Mesenchymal stem cell (in vitro differentiated cells and primary cell): ENCODE results near the gene MX2.

Source experiments
- DNase-seq: peaks from one replicate; pipeline ENCODE4 v3.0.0-alpha.2; 2013
- H2AFZ ChIP-seq: one replicate; pipeline ENCODE4 v1.6.1; 2013; ENCODE audit warnings: low read depth, mild to moderate bottlenecking, control low read depth, inconsistent platforms, low read length, moderate library complexity
- H2AK5ac ChIP-seq: 2 replicates; pipeline ENCODE4 v1.6.1; 2013; ENCODE audit warnings: low read length, moderate library complexity, mild to moderate bottlenecking, inconsistent platforms; ENCODE audit not compliant: severe bottlenecking
- H2BK120ac ChIP-seq: one replicate; pipeline ENCODE4 v1.6.1; 2013; ENCODE audit warnings: low read depth, mild to moderate bottlenecking, inconsistent platforms, low read length, moderate library complexity
- H2BK12ac ChIP-seq, 2 experiments: one replicate each; pipeline ENCODE4 v1.6.1; 2013; ENCODE audit warnings: inconsistent platforms in 2 of 2, low read length in 2 of 2, mild to moderate bottlenecking in 2 of 2, moderate library complexity in 2 of 2, control low read depth in 1 of 2
- H2BK15ac ChIP-seq: one replicate; pipeline ENCODE4 v1.6.1; 2013; ENCODE audit warnings: mild to moderate bottlenecking, low read depth, inconsistent platforms; ENCODE audit not compliant: poor library complexity, severe bottlenecking
- H2BK5ac ChIP-seq: 2 replicates; pipeline ENCODE4 v1.6.1; 2013; ENCODE audit warnings: low read depth, mild to moderate bottlenecking, low read length, control low read depth, inconsistent platforms; ENCODE audit not compliant: poor library complexity, severe bottlenecking
- H3K14ac ChIP-seq, 2 experiments: one replicate each; pipeline ENCODE4 v1.6.1; 2013; ENCODE audit warnings: inconsistent platforms in 2 of 2, low read length in 2 of 2, control low read depth in 1 of 2, mild to moderate bottlenecking in 1 of 2, moderate library complexity in 1 of 2
- H3K18ac ChIP-seq, 2 experiments: one replicate each; pipeline ENCODE4 v1.6.1; 2013; ENCODE audit warnings: inconsistent platforms in 2 of 2, low read length in 2 of 2, control low read depth in 1 of 2, low read depth in 1 of 2, mild to moderate bottlenecking in 1 of 2
- H3K23ac ChIP-seq, 2 experiments: one replicate each; pipeline ENCODE4 v1.6.1; 2013; ENCODE audit warnings: inconsistent platforms in 2 of 2, low read length in 2 of 2, mild to moderate bottlenecking in 2 of 2, moderate library complexity in 2 of 2, control low read depth in 1 of 2
- H3K27ac ChIP-seq: 2 replicates; pipeline ENCODE4 v1.5.1; 2013; ENCODE audit warnings: mild to moderate bottlenecking, moderate library complexity, low read length, control low read depth, inconsistent platforms; ENCODE audit not compliant: poor library complexity, severe bottlenecking
- H3K27me3 ChIP-seq, 2 experiments: 2 replicates each; pipeline versions ENCODE4 v1.6.1 to v1.7.0; 2013; ENCODE audit warnings: low read length in 2 of 2, mild to moderate bottlenecking in 2 of 2, moderate library complexity in 2 of 2, control low read depth in 1 of 2, inconsistent platforms in 1 of 2; ENCODE audit not compliant: control insufficient read depth in 1 of 2, insufficient read depth in 1 of 2
- H3K36me3 ChIP-seq, 2 experiments: 2 replicates each; pipeline versions ENCODE4 v1.6.1 to v1.7.0; 2013; ENCODE audit warnings: low read length in 2 of 2, control low read depth in 1 of 2, inconsistent platforms in 1 of 2, low read depth in 1 of 2, mild to moderate bottlenecking in 1 of 2; ENCODE audit not compliant: insufficient read depth in 2 of 2, control insufficient read depth in 1 of 2
- H3K4ac ChIP-seq, 2 experiments: one replicate each; pipeline ENCODE4 v1.6.1; 2013; ENCODE audit warnings: inconsistent platforms in 2 of 2, low read length in 2 of 2, mild to moderate bottlenecking in 2 of 2, moderate library complexity in 2 of 2, control low read depth in 1 of 2, low read depth in 1 of 2
- H3K4me1 ChIP-seq: 2 replicates; pipeline ENCODE4 v1.6.1; 2013; ENCODE audit warnings: low read depth, low read length, control low read depth; ENCODE audit not compliant: control insufficient read depth, insufficient read depth
- H3K4me2 ChIP-seq: 2 replicates; pipeline ENCODE4 v1.6.1; 2013; ENCODE audit warnings: low read length, mild to moderate bottlenecking, inconsistent platforms; ENCODE audit not compliant: poor library complexity, severe bottlenecking
- H3K4me3 ChIP-seq, 2 experiments: 2 replicates each; pipeline versions ENCODE4 v1.5.1 to v1.7.0; 2013; ENCODE audit warnings: low read length in 2 of 2, mild to moderate bottlenecking in 2 of 2, control low read depth in 1 of 2, low read depth in 1 of 2; ENCODE audit not compliant: insufficient read depth in 1 of 2
- H3K79me1 ChIP-seq: replicated peaks from 2 replicates; pipeline ENCODE4 v1.6.1; 2013; ENCODE audit warnings: mild to moderate bottlenecking, control low read depth, low read length, inconsistent platforms; ENCODE audit not compliant: poor library complexity, severe bottlenecking
- H3K9ac ChIP-seq: 2 replicates; pipeline ENCODE4 v1.7.0; 2013; ENCODE audit warnings: mild to moderate bottlenecking, low read length, moderate library complexity
- H3K9me3 ChIP-seq: 2 replicates; pipeline ENCODE4 v1.7.0; 2013; ENCODE audit warnings: mild to moderate bottlenecking, low read length; ENCODE audit not compliant: control insufficient read depth
- H4K8ac ChIP-seq: one replicate; pipeline ENCODE4 v1.6.1; 2013; ENCODE audit warnings: inconsistent platforms, mild to moderate bottlenecking, low read length, moderate library complexity
- H4K91ac ChIP-seq: one replicate; pipeline ENCODE4 v1.6.1; 2013; ENCODE audit warnings: mild to moderate bottlenecking, low read length, inconsistent platforms
- WGBS: methylation state at CpG from one replicate; pipeline ENCODE4 v1.1.7; 2013; ENCODE audit warnings: mixed read lengths; 5-methylcytosine and 5-hydroxymethylcytosine counted together

The MX2 gene

GRCh38 chr21:41319273-41319672, 42.6 kb upstream of the MX2 start:
- Histone ChIP-seq H3K36me3 (no peaks in the 10 kb centered on the region), H2BK5ac (no peak overlapping the region), H3K27ac (no peak overlapping the region), H3K4me1 (peaks cover 4% of the 10 kb centered on the region), H3K18ac (no peak overlapping the region), H2AK5ac (no peak overlapping the region), H4K8ac (no peak overlapping the region), H3K9ac (no peak overlapping the region), H2AFZ (no peak overlapping the region), H3K23ac (no peak overlapping the region), H2BK12ac (no peak overlapping the region), H3K14ac (no peak overlapping the region), H3K4me3 (no peak overlapping the region), H4K91ac (no peak overlapping the region), H3K4me2 (no peak overlapping the region), H3K4ac (no peak overlapping the region), H2BK120ac (no peak overlapping the region), H2BK15ac (no peak overlapping the region), H3K9me3 (no peaks in the 10 kb centered on the region), H3K79me1 (no peaks in the 10 kb centered on the region), H3K27me3 (peaks cover 44 to 67% of the 10 kb centered on the region in 2 experiments)
- WGBS: 64% methylated on average over 7 of the region's 7 CpGs
- DNase-seq: no peak

GRCh38 chr21:41321211-41321907, 40.5 kb upstream of the MX2 start:
- no peak overlapping the region for H3K9ac ChIP-seq
- H4K8ac ChIP-seq: no peak overlapping the region
- H2BK12ac ChIP-seq: no peak overlapping the region
- H2AK5ac ChIP-seq: no peak overlapping the region
- H3K4me2 ChIP-seq: no peak overlapping the region
- H3K9me3 ChIP-seq: no peaks in the 10 kb centered on the region
- H3K18ac ChIP-seq: no peak overlapping the region
- WGBS: 85% methylated on average over 13 of the region's 20 CpGs
- H3K79me1 ChIP-seq: no peaks in the 10 kb centered on the region
- H2BK15ac ChIP-seq: no peak overlapping the region
- H4K91ac ChIP-seq: no peak overlapping the region
- H2BK120ac ChIP-seq: no peak overlapping the region
- no peak overlapping the region for H3K14ac ChIP-seq
- peaks cover 30 to 48% of the 10 kb centered on the region in 2 experiments for H3K27me3 ChIP-seq
- H2AFZ ChIP-seq: no peak overlapping the region
- H3K4ac ChIP-seq: no peak overlapping the region
- no peak overlapping the region for H3K23ac ChIP-seq
- H3K4me1 ChIP-seq: peaks cover 4% of the 10 kb centered on the region
- DNase-seq: no peak
- no peaks in the 10 kb centered on the region for H3K36me3 ChIP-seq
- H3K4me3 ChIP-seq: no peak overlapping the region
- no peak overlapping the region for H3K27ac ChIP-seq
- no peak overlapping the region for H2BK5ac ChIP-seq

- H3K23ac ChIP-seq: no peak overlapping the region
- no peak overlapping the region for H2AFZ ChIP-seq
- no peaks in the 10 kb centered on the region for H3K4me1 ChIP-seq
- H2BK5ac ChIP-seq: no peak overlapping the region
- H4K91ac ChIP-seq: no peak overlapping the region
- no peak overlapping the region for H4K8ac ChIP-seq
- H3K79me1 ChIP-seq: no peaks in the 10 kb centered on the region
- H3K27ac ChIP-seq: no peak overlapping the region
- H3K18ac ChIP-seq: no peak overlapping the region
- H3K4ac ChIP-seq: no peak overlapping the region
- no peak overlapping the region for H3K14ac ChIP-seq
- peaks cover 26 to 42% of the 10 kb centered on the region in 2 experiments for H3K27me3 ChIP-seq
- no peak overlapping the region for H3K9ac ChIP-seq
- no peak overlapping the region for H2BK15ac ChIP-seq
- no peak overlapping the region for H2AK5ac ChIP-seq
- H2BK12ac ChIP-seq: no peak overlapping the region
- H3K9me3 ChIP-seq: no peaks in the 10 kb centered on the region
- WGBS: 75% methylated on average over 7 of the region's 7 CpGs
- H3K4me3 ChIP-seq: no peak overlapping the region
- H2BK120ac ChIP-seq: no peak overlapping the region
- no peak for DNase-seq
- H3K4me2 ChIP-seq: no peak overlapping the region
- no peaks in the 10 kb centered on the region for H3K36me3 ChIP-seq
Measured at GRCh38 chr21:41321908-41322495, 39.8 kb upstream of the MX2 start.

GRCh38 chr21:41322496-41323382, 39.1 kb upstream of the MX2 start:
- no peaks in the 10 kb centered on the region for H3K9me3 ChIP-seq
- no peaks in the 10 kb centered on the region for H3K4me1 ChIP-seq
- H3K9ac ChIP-seq: no peak overlapping the region
- DNase-seq: no peak
- H2AFZ ChIP-seq: no peak overlapping the region
- H3K4ac ChIP-seq: no peak overlapping the region
- no peak overlapping the region for H3K4me2 ChIP-seq
- no peak overlapping the region for H3K14ac ChIP-seq
- H2AK5ac ChIP-seq: no peak overlapping the region
- H3K27me3 ChIP-seq: peaks cover 20 to 35% of the 10 kb centered on the region in 2 experiments
- H2BK120ac ChIP-seq: no peak overlapping the region
- no peaks in the 10 kb centered on the region for H3K79me1 ChIP-seq
- no peak overlapping the region for H4K91ac ChIP-seq
- no peak overlapping the region for H3K18ac ChIP-seq
- no peaks in the 10 kb centered on the region for H3K36me3 ChIP-seq
- H3K27ac ChIP-seq: no peak overlapping the region
- no peak overlapping the region for H2BK15ac ChIP-seq
- WGBS: 80% methylated on average over 23 of the region's 23 CpGs
- H3K4me3 ChIP-seq: no peak overlapping the region
- no peak overlapping the region for H4K8ac ChIP-seq
- no peak overlapping the region for H3K23ac ChIP-seq
- H2BK5ac ChIP-seq: no peak overlapping the region
- H2BK12ac ChIP-seq: no peak overlapping the region
